H9 (cell line): ENCODE data around the gene TCP10L. TPM values are rescaled to one million over a fixed set of nuclear protein-coding genes. Genes with fewer than 3 reads are reported as not detected.

Experiments
- DNase-seq: peaks from one replicate; pipeline ENCODE4 v3.0.0-alpha.2; 2017
- H2AFZ ChIP-seq: one replicate; pipeline ENCODE4 v1.6.1; 2013; ENCODE audit warnings: mild to moderate bottlenecking, low read length, control low read depth, moderate library complexity
- H2AK5ac ChIP-seq: 2 replicates; pipeline ENCODE4 v1.6.1; 2013; ENCODE audit warnings: low read length, control low read depth, mixed read lengths; ENCODE audit not compliant: insufficient read length
- H2BK120ac ChIP-seq: one replicate; pipeline ENCODE4 v1.6.1; 2013; ENCODE audit warnings: low read depth, mild to moderate bottlenecking, low read length, control low read depth, inconsistent platforms; ENCODE audit not compliant: poor library complexity, severe bottlenecking
- H2BK12ac ChIP-seq: 2 replicates; pipeline ENCODE4 v1.6.1; 2013; ENCODE audit warnings: low read length, control low read depth, mixed read lengths, low read depth; ENCODE audit not compliant: insufficient read length
- H2BK15ac ChIP-seq: 2 replicates; pipeline ENCODE4 v1.6.1; 2013; ENCODE audit warnings: low read depth, low read length, control low read depth
- H2BK20ac ChIP-seq: one replicate; pipeline ENCODE4 v1.6.1; 2013; ENCODE audit warnings: low read depth, mild to moderate bottlenecking, low read length, control low read depth, inconsistent platforms; ENCODE audit not compliant: poor library complexity, severe bottlenecking
- H2BK5ac ChIP-seq: 2 replicates; pipeline ENCODE4 v1.6.1; 2013; ENCODE audit warnings: low read length, control low read depth, mixed read lengths; ENCODE audit not compliant: insufficient read length
- H3K14ac ChIP-seq: 2 replicates; pipeline ENCODE4 v1.6.1; 2013; ENCODE audit warnings: low read length, control low read depth; ENCODE audit not compliant: insufficient read depth
- H3K18ac ChIP-seq: 2 replicates; pipeline ENCODE4 v1.6.1; 2013; ENCODE audit warnings: low read depth, mild to moderate bottlenecking, mixed read lengths, low read length, control low read depth; ENCODE audit not compliant: insufficient read length
- H3K23ac ChIP-seq: 2 replicates; pipeline ENCODE4 v1.6.1; 2013; ENCODE audit warnings: low read length, control low read depth, mixed read lengths, low read depth; ENCODE audit not compliant: insufficient read length
- H3K23me2 ChIP-seq: 2 replicates; pipeline ENCODE4 v1.6.1; 2013; ENCODE audit warnings: low read depth, mild to moderate bottlenecking, mixed read lengths, low read length, control low read depth; ENCODE audit not compliant: insufficient read length, poor library complexity, severe bottlenecking
- H3K27ac ChIP-seq: 2 replicates; pipeline ENCODE4 v1.5.1; 2013; ENCODE audit warnings: low read length, control low read depth, mixed read lengths, low read depth; ENCODE audit not compliant: insufficient read length
- H3K27me3 ChIP-seq: 2 replicates; pipeline ENCODE4 v1.6.1; 2013; ENCODE audit warnings: low read length, control low read depth, inconsistent platforms; ENCODE audit not compliant: insufficient read depth
- H3K4ac ChIP-seq: 2 replicates; pipeline ENCODE4 v1.6.1; 2013; ENCODE audit warnings: low read depth, mild to moderate bottlenecking, control low read depth, inconsistent platforms, low read length, moderate library complexity
- H3K4me1 ChIP-seq: 2 replicates; pipeline ENCODE4 v1.6.1; 2013; ENCODE audit warnings: low read length, control low read depth, inconsistent platforms; ENCODE audit not compliant: insufficient read depth
- H3K4me2 ChIP-seq: 2 replicates; pipeline ENCODE4 v1.6.1; 2013; ENCODE audit warnings: low read length, control low read depth, mixed read lengths; ENCODE audit not compliant: insufficient read length, insufficient read depth
- H3K56ac ChIP-seq: 2 replicates; pipeline ENCODE4 v1.6.1; 2013; ENCODE audit warnings: low read depth, mild to moderate bottlenecking, mixed read lengths, low read length, control low read depth; ENCODE audit not compliant: insufficient read length
- H3K79me1 ChIP-seq: 2 replicates; pipeline ENCODE4 v1.6.1; 2013; ENCODE audit warnings: low read depth, mild to moderate bottlenecking, moderate library complexity, low read length, control low read depth, inconsistent platforms; ENCODE audit not compliant: insufficient read depth, poor library complexity, severe bottlenecking
- H3K79me2 ChIP-seq: 2 replicates; pipeline ENCODE4 v1.6.1; 2013; ENCODE audit warnings: low read length, control low read depth, inconsistent platforms; ENCODE audit not compliant: insufficient read depth
- H3K9ac ChIP-seq: 2 replicates; pipeline ENCODE4 v1.6.1; 2013; ENCODE audit warnings: low read length, control low read depth, mixed read lengths; ENCODE audit not compliant: insufficient read length; ENCODE audit errors: extremely low read depth
- H3K9me3 ChIP-seq: one replicate; pipeline ENCODE4 v1.6.1; 2013; ENCODE audit warnings: low read depth, low read length, inconsistent platforms; ENCODE audit not compliant: control insufficient read depth
- H3T11ph ChIP-seq: one replicate; pipeline ENCODE4 v1.6.1; 2013; ENCODE audit warnings: mild to moderate bottlenecking, low read length, control low read depth, inconsistent platforms
- H4K20me1 ChIP-seq: one replicate; pipeline ENCODE4 v1.6.1; 2013; ENCODE audit not compliant: control insufficient read depth, insufficient read length, insufficient read depth
- H4K5ac ChIP-seq: 2 replicates; pipeline ENCODE4 v1.6.1; 2013; ENCODE audit warnings: low read depth, mild to moderate bottlenecking, mixed read lengths, low read length, control low read depth; ENCODE audit not compliant: insufficient read length
- H4K8ac ChIP-seq: replicated peaks from 2 replicates; pipeline ENCODE4 v1.6.1; 2013; ENCODE audit warnings: low read length, control low read depth, mixed read lengths, low read depth; ENCODE audit not compliant: insufficient read length
- H4K91ac ChIP-seq: 2 replicates; pipeline ENCODE4 v1.6.1; 2013; ENCODE audit warnings: low read depth, mild to moderate bottlenecking, moderate library complexity, mixed read lengths, low read length, control low read depth; ENCODE audit not compliant: insufficient read length
- H3K27ac Mint-ChIP-seq, 3 experiments: 2 replicates in 2 of 3; 3 replicates in 1 of 3; pipeline ENCODE4 v1.8.0; 2020 to 2021; ENCODE audit warnings: mixed read lengths in 3 of 3, mild to moderate bottlenecking in 1 of 3, moderate library complexity in 1 of 3
- H3K27me3 Mint-ChIP-seq: 2 replicates; pipeline ENCODE4 v1.8.0; 2021; ENCODE audit warnings: low read depth, mild to moderate bottlenecking, moderate library complexity, mixed read lengths
- H3K36me3 Mint-ChIP-seq, 3 experiments: 2 replicates in 2 of 3; 3 replicates in 1 of 3; pipeline ENCODE4 v1.8.0; 2020 to 2021; ENCODE audit warnings: low read depth in 3 of 3, mixed read lengths in 3 of 3; ENCODE audit not compliant: insufficient read depth in 1 of 3
- H3K4me1 Mint-ChIP-seq, 2 experiments: 2 replicates each; pipeline ENCODE4 v1.8.0; 2020; ENCODE audit warnings: mixed read lengths in 2 of 2
- H3K4me3 Mint-ChIP-seq, 2 experiments: 2 replicates in 1 of 2; 3 replicates in 1 of 2; pipeline ENCODE4 v1.8.0; 2020 to 2021; ENCODE audit warnings: mild to moderate bottlenecking in 2 of 2, mixed read lengths in 2 of 2, moderate library complexity in 1 of 2
- H3K9me3 Mint-ChIP-seq, 2 experiments: 2 replicates in 1 of 2; 3 replicates in 1 of 2; pipeline ENCODE4 v1.8.0; 2020; ENCODE audit warnings: mild to moderate bottlenecking in 2 of 2, mixed read lengths in 2 of 2, moderate library complexity in 1 of 2
- WGBS: extraction: QIAGEN DNeasy Blood & Tissue Kit; methylation state at CpG from one replicate; pipeline ENCODE4 v1.1.7; 2013; ENCODE audit warnings: missing lambda C conversion rate, low lambda C conversion rate, mixed read lengths; ENCODE audit not compliant: insufficient read length; ENCODE audit errors: extremely low coverage; 5-methylcytosine and 5-hydroxymethylcytosine counted together
- total RNA-seq: library from RNA; stranded (reverse); gene quantifications from 2 replicates; pipeline ENCODE4 v1.2.1, GENCODE V29; 2021
- TF ChIP-seq, protein P1 (sequence below): fragments of 200-600 bp; sonication (generic); conservative IDR thresholded peaks from 3 replicates; pipeline ENCODE4 v1.8.0; 2021; ENCODE audit warnings: antibody characterized with exemption, mild to moderate bottlenecking

TCP10L gene
- total RNA-seq, 1 experiment from 2014 or later: 5.1 TPM

DNA sequence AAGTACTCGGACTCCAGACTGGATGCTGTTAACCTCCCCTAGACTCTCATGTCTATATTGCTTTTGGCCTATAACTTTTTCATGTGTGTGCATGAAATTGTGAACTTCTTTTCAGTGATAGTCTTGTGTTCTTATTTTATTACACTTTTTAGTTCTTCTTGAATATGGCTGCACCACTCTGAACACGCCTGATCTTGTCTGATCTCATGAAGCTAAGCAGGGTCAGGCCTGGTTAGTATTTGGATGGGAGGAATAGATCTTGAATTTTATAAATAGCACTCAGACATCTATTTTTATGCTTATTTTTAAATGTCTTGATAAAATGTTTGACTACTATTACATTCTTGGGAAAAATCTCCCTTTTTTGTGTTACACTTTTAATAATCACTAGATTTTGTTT is 22.4 kb downstream of the TCP10L start:
- Histone ChIP-seq H4K8ac (no peak overlapping the region), H3K9ac (no peak overlapping the region), H3K27me3 (no peaks in the 10 kb centered on the region), H4K91ac (no peak overlapping the region), H3K56ac (no peak overlapping the region), H2AK5ac (no peak overlapping the region), H2BK20ac (no peak overlapping the region), H3K14ac (no peak overlapping the region), H3K9me3 (no peaks in the 10 kb centered on the region), H2AFZ (no peak overlapping the region), H3K4ac (no peak overlapping the region), H3K4me1 (peaks cover 2% of the 10 kb centered on the region; the same call in 1 of the 2 replicates), H3K23me2 (no peaks in the 10 kb centered on the region), H4K5ac (no peak overlapping the region), H2BK120ac (no peak overlapping the region), H2BK15ac (no peak overlapping the region), H3K23ac (no peak overlapping the region), H3K79me2 (no peaks in the 10 kb centered on the region), H3K79me1 (no peaks in the 10 kb centered on the region), H2BK12ac (no peak overlapping the region), H3K27ac (no peak overlapping the region), H3K18ac (no peak overlapping the region), H4K20me1 (no peaks in the 10 kb centered on the region), H2BK5ac (no peak overlapping the region), H3K4me2 (no peak overlapping the region), H3T11ph (no peak overlapping the region)
- Mint-ChIP-seq H3K4me3 (no peak overlapping the region), H3K27ac (peak overlapping the region in 1 of 3 experiments; percentile 82; a peak in 2 of 7 replicates), H3K27me3 (peaks cover 5% of the 10 kb centered on the region; the same call in 1 of the 2 replicates), H3K36me3 (peaks cover 24 to 34% (median 32%) of the 10 kb centered on the region in 3 experiments), H3K9me3 (peaks cover 26 to 28% of the 10 kb centered on the region in 2 experiments), H3K4me1 (peaks cover 42 to 58% of the 10 kb centered on the region in 2 experiments)
- TF ChIP-seq, protein P1, sequence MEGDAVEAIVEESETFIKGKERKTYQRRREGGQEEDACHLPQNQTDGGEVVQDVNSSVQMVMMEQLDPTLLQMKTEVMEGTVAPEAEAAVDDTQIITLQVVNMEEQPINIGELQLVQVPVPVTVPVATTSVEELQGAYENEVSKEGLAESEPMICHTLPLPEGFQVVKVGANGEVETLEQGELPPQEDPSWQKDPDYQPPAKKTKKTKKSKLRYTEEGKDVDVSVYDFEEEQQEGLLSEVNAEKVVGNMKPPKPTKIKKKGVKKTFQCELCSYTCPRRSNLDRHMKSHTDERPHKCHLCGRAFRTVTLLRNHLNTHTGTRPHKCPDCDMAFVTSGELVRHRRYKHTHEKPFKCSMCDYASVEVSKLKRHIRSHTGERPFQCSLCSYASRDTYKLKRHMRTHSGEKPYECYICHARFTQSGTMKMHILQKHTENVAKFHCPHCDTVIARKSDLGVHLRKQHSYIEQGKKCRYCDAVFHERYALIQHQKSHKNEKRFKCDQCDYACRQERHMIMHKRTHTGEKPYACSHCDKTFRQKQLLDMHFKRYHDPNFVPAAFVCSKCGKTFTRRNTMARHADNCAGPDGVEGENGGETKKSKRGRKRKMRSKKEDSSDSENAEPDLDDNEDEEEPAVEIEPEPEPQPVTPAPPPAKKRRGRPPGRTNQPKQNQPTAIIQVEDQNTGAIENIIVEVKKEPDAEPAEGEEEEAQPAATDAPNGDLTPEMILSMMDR: no peak
- DNase-seq: no peak
- WGBS: no CpG with 5 or more reads among the region's 2 CpGs
